Left ventricle myocardium superior (tissue), 1 donor: ENCODE results near the gene SLC25A29. TPM values are rescaled to one million over a fixed set of nuclear protein-coding genes. Genes with fewer than 3 reads are reported as not detected.
"Not testable (repeated sequence)": the region's sequence is repeated elsewhere in the genome, so short reads cannot be mapped to it uniquely, and the experiment has no call there.

Experiments used
- ATAC-seq: fragments of 200-7000 bp; cut with Tn5 transposase; one replicate; pipeline ENCODE4 v1.9.1; 2020; ENCODE audit warnings: mild to moderate bottlenecking, moderate library complexity
- DNase-seq: peaks from one replicate; pipeline ENCODE4 v3.0.0-alpha.2; 2020
- intact Hi-C: fragments of 100-400 bp; cut with micrococcal nuclease; formaldehyde crosslinking; loops from one replicate; pipeline ENCODE4 v1.11.0; 2022
- total RNA-seq: library from RNA; stranded (reverse); fragmentation: NEBNext Ultra II Directional; extraction: Animal tissue kit (Norgen Biotek cat#: 25700); gene quantifications from one replicate; pipeline ENCODE4 v1.2.1, GENCODE V29; 2021
- donor health status: DM: no; HTN: yes; CAD: no; lungs with severe emphysema.

The SLC25A29 gene
- total RNA-seq, 1 donor from 2014 or later, result 16.5 TPM

GRCh38 chr14:100317912-100318808, 11.9 kb upstream of the SLC25A29 start:
- peak; percentile 92 for ATAC-seq
- intact Hi-C loops, result no loop called here
- peak; percentile 91 for DNase-seq

GRCh38 chr14:100317389-100317788, 11.1 kb upstream of the SLC25A29 start:
- ATAC-seq (no peak), DNase-seq (no peak)
- intact Hi-C loops, result no loop called here

- intact Hi-C loops, result no loop called here
- DNase-seq (peak; percentile 15), ATAC-seq (no peak)
These were observed 8.5 kb upstream of the SLC25A29 start for GRCh38 chr14:100314724-100315123.

GRCh38 chr14:100313464-100314230, 7.4 kb upstream of the SLC25A29 start:
- ATAC-seq (peak; percentile 10), DNase-seq (peak; percentile 26)
- intact Hi-C loops, result no loop called here

GRCh38 chr14:100312877-100313400, 6.7 kb upstream of the SLC25A29 start:
- intact Hi-C loops, result no loop called here
- DNase-seq (peak; percentile 10), ATAC-seq (no peak)

- intact Hi-C loops, DNase-seq, ATAC-seq: not testable (repeated sequence)
These were observed 6.0 kb upstream of the SLC25A29 start for GRCh38 chr14:100312110-100312876.

GRCh38 chr14:100309028-100309737, 2.9 kb upstream of the SLC25A29 start:
- no peak for DNase-seq
- no peak for ATAC-seq
- intact Hi-C loops, result no loop called here

- DNase-seq, intact Hi-C loops, ATAC-seq: not testable (repeated sequence)
These were observed 2.2 kb upstream of the SLC25A29 start for GRCh38 chr14:100308427-100308792.

- intact Hi-C loops, result no loop called here
- no peak for ATAC-seq
These were observed 1.7 kb upstream of the SLC25A29 start for GRCh38 chr14:100307766-100308426.

GRCh38 chr14:100306998-100307765, 938 bp upstream of the SLC25A29 start:
- peak; percentile 58 for DNase-seq
- peak; percentile 34 for ATAC-seq
- intact Hi-C loops, result no loop called here

More at GRCh38 chr14:100307766-100308426, 1.7 kb upstream of the SLC25A29 start:
- DNase-seq, result no peak

- intact Hi-C loops, result no loop called here
- peak; percentile 62 for DNase-seq
- peak; percentile 3 for ATAC-seq
These were observed 732 bp downstream of the SLC25A29 start for GRCh38 chr14:100305324-100306100.

GRCh38 chr14:100304825-100305323, 1.4 kb downstream of the SLC25A29 start:
- ATAC-seq (peak; percentile 9), DNase-seq (peak; percentile 71)
- intact Hi-C loops, result no loop called here

- DNase-seq (peak; percentile 31), ATAC-seq (no peak)
- intact Hi-C loops, result no loop called here
These were observed 2.3 kb downstream of the SLC25A29 start for GRCh38 chr14:100303925-100304324.

- ATAC-seq (no peak), DNase-seq (peak; percentile 40)
- intact Hi-C loops, result no loop called here
These were observed 3.1 kb downstream of the SLC25A29 start for GRCh38 chr14:100303179-100303578.

GRCh38 chr14:100302616-100303015, 3.6 kb downstream of the SLC25A29 start:
- DNase-seq, result peak; percentile 32
- intact Hi-C loops, result no loop called here
- ATAC-seq, result no peak

- intact Hi-C loops, result no loop called here
- DNase-seq (no peak), ATAC-seq (no peak)
These were observed 7.0 kb downstream of the SLC25A29 start for GRCh38 chr14:100299238-100299560.
